Measurements from ENCODE around the gene CDC42BPA. TPM values are rescaled to one million over a fixed set of nuclear protein-coding genes. Genes with fewer than 3 reads are reported as not detected.
A peak's percentile ranks its signal among the peaks of the same experiment; 100 is the strongest.

CDC42BPA gene
- total and polyA plus RNA-seq, 9 of the 15 experiments (the other 6 are each of a cell fraction or from before 2014, with no cell fraction given) = 8.0 to 77.5 (median 52.1) TPM

GRCh38 chr1:227318853-227319607, 738 bp upstream of the CDC42BPA start (continued):
- TF ChIP-seq DEAF1 (CRISPR knock-in tag; IDR thresholded peaks at IDR 0.05) (no peak), HNRNPK (IDR thresholded peaks at IDR 0.05; ENCODE audit: low read depth, low read length, poor library complexity, severe bottlenecking) (no peak), AFF1 (IDR thresholded peaks at IDR 0.05; ENCODE audit: low read depth in 1 of 2, partially characterized antibody in 2 of 2) (no peak), MECOM (CRISPR knock-in tag; IDR thresholded peaks at IDR 0.05) (peak; percentile 5; the same call in 1 of the 2 replicates), SREBF2 (CRISPR knock-in tag; IDR thresholded peaks at IDR 0.05) (no peak), SMAD3 (CRISPR knock-in tag; conservative IDR thresholded peaks at IDR 0.05) (peak; percentile 69; the same call in 1 of the 2 replicates), ZBTB40 (IDR thresholded peaks at IDR 0.05) (peak; percentile 53; the same call in 1 of the 2 replicates), ZBTB40 (CRISPR knock-in tag; IDR thresholded peaks at IDR 0.05) (no peak), PHB (CRISPR knock-in tag; IDR thresholded peaks at IDR 0.05) (0 out of 2 replicates have a peak, but pooled peaks have one; percentile 71), ZC3H11A (IDR thresholded peaks at IDR 0.05; ENCODE audit: low read depth, low read length) (no peak)
